ENCODE results near the gene TMEM87B. TPM values are rescaled to one million over a fixed set of nuclear protein-coding genes. Genes with fewer than 3 reads are reported as not detected.

Gene TMEM87B
- total and polyA plus RNA-seq, 10 of the 15 experiments (the other 5 are each of a cell fraction or from before 2014, with no cell fraction given), result 5.7 to 20.6 (median 12.3) TPM

- no peak for TF ChIP-seq ZNF687 (IDR thresholded peaks at IDR 0.05)
- no peak for TF ChIP-seq SP1 (IDR thresholded peaks at IDR 0.05; ENCODE audit: low read depth, low read length)
- TF ChIP-seq EGR1 (IDR thresholded peaks at IDR 0.05; ENCODE audit: borderline replicate concordance in 1 of 2, low read depth in 2 of 2, low read length in 2 of 2), result no peak
- TF ChIP-seq ZBTB11 (CRISPR knock-in tag; IDR thresholded peaks at IDR 0.05), result no peak
Observed at GRCh38 chr2:112108178-112108832, 53.2 kb downstream of the TMEM87B start (continued).
